Uterus (tissue), 4 donors: ENCODE data around the gene PAWR. TPM values are rescaled to one million over a fixed set of nuclear protein-coding genes. Genes with fewer than 3 reads are reported as not detected.

Experiments
- DNase-seq, 2 donors: peaks; one replicate each; pipeline ENCODE4 v3.0.0-alpha.2; 2019 to 2020
- H3K27ac ChIP-seq, 2 donors: fragments of 200-600 bp; sonication (generic); 1 replicate in 1 of 2; 2 replicates in 1 of 2; pipeline ENCODE4 v1.5.1; 2016 to 2018
- H3K27me3 ChIP-seq, 2 donors: fragments of 200-600 bp; sonication (generic); one replicate each; pipeline ENCODE4 v1.5.1; 2018 to 2019; ENCODE audit warnings: control low read depth in 1 of 2
- H3K36me3 ChIP-seq, 2 donors: fragments of 200-600 bp; sonication (generic); one replicate each; pipeline ENCODE4 v1.5.1; 2019; ENCODE audit warnings: control low read depth in 1 of 2
- H3K4me1 ChIP-seq, 2 donors: fragments of 200-600 bp; sonication (generic); one replicate each; pipeline ENCODE4 v1.5.1; 2018 to 2019; ENCODE audit warnings: control low read depth in 1 of 2
- H3K4me3 ChIP-seq, 2 donors: fragments of 200-600 bp; sonication (generic); 1 replicate in 1 of 2; 2 replicates in 1 of 2; pipeline ENCODE4 v1.5.1; 2018 to 2019; ENCODE audit warnings: mild to moderate bottlenecking in 1 of 2
- H3K9me3 ChIP-seq, 2 donors: fragments of 200-600 bp; sonication (generic); one replicate each; pipeline ENCODE4 v1.5.1; 2019; ENCODE audit warnings: control low read depth in 1 of 2
- CTCF ChIP-seq, 4 experiments: fragments of 200-600 bp in 2 of 4; fragments of 450-650 bp in 2 of 4; sonication (generic) in 2 of 4; IDR thresholded peaks; one replicate each; pipeline ENCODE4 v1.5.1; 2016 to 2019; ENCODE audit warnings: antibody characterized with exemption in 4 of 4, mild to moderate bottlenecking in 2 of 4, moderate library complexity in 1 of 4
- POLR2A ChIP-seq, 2 donors: fragments of 450-650 bp; IDR thresholded peaks; one replicate each; pipeline ENCODE4 v1.6.1; 2016; ENCODE audit warnings: antibody characterized with exemption in 2 of 2, mild to moderate bottlenecking in 1 of 2, moderate library complexity in 1 of 2
- intact Hi-C: fragments of 100-400 bp; cut with DNase I; formaldehyde crosslinking; loops from one replicate; pipeline ENCODE4 v1.15.1; 2023; ENCODE audit warnings: low total_unique reads
- total RNA-seq, 4 donors: library from RNA; depleted of rRNA in 3 of 4; stranded (reverse); fragments of >200 nt in 3 of 4; gene quantifications; one replicate each; pipeline versions ENCODE4 v1.1.0 to v1.2.4, GENCODE V29; 2014 to 2023
- donor health status: DM: yes; HTN: yes; CAD: no.

The PAWR gene
- total RNA-seq, 4 donors from 2014 or later = 54.1 to 144 (median 73.1) TPM

DNA sequence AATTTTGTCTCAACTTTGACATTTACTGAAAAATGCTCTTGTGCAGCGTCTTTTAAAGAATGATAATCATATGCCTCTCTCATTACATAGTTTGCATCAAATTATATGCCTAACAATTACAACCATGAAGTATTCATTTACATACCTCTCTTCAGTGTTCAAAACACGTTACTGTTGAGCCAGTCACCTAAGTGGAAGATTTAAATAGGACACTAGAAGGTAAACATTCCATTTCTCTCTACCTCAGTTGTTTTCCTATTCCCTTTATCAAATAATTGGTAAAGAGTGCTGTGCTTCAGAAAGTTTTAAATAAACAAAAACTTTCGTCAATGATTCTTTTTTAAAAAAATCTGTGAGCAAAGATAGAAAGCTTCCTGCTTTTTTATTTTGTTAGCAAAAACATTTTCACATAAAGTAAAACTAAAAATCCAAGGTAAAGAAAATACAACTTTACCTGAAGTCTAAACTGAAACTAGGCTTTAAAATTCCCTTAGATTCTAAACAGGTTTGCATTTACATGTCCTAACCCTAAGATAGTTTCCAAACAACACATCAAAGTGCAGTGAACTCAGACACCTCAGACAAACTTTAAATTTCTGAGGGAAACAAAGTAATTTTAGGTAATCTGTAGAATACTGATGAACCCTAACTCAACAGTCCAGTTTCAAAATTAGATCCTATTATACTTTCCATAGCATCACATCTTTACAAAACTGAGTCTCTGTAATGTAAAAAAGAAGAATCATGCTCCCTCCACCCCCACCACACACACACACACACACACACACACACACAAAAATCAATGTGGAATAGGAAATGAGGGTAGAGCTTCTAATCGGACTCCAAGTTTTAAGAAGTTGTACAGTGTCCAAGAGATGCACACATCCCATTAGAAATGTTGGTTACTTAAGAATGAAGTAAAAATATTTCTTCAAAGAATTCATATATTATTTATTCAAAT is 46.2 kb downstream of the PAWR start:
- intact Hi-C loops = no loop called here
- H3K36me3 ChIP-seq = no peaks in the 10 kb centered on the region
- H3K9me3 ChIP-seq = no peaks in the 10 kb centered on the region
- H3K27ac ChIP-seq = no peak overlapping the region
- H3K4me3 ChIP-seq = no peak overlapping the region
- DNase-seq = no peak
- H3K27me3 ChIP-seq = no peaks in the 10 kb centered on the region
- TF ChIP-seq CTCF (IDR thresholded peaks at IDR 0.05) = no peak
- H3K4me1 ChIP-seq = peaks cover 0 to 6% of the 10 kb centered on the region in 2 donors

- Histone ChIP-seq H3K36me3 (no peaks in the 10 kb centered on the region), H3K4me3 (no peak overlapping the region), H3K4me1 (peaks cover 0 to 6% of the 10 kb centered on the region in 2 donors), H3K27ac (no peak overlapping the region), H3K9me3 (no peaks in the 10 kb centered on the region), H3K27me3 (no peaks in the 10 kb centered on the region)
- TF ChIP-seq CTCF (IDR thresholded peaks at IDR 0.05) (no peak), POLR2A (IDR thresholded peaks at IDR 0.05) (no peak)
- DNase-seq = no peak
- intact Hi-C loops = no loop called here
These were observed 46.9 kb downstream of the PAWR start for GRCh38 chr12:79643821-79644220.

DNA sequence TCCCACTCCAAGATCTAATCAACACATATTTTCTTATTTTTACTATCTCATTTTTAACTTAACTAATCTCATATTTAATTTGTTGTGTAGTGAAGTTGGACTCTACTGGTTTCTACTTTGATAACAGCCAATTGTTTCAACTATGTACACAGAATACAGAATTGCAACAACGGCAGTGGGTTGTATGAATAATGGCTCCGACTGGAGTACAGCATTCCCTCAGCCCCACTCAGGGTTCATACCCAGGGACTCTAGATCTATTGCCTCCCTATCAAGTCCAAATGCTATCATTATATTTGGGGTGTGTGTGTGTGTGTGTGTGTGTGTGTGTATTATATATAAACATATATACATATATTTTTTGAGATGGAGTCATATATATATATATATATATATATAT is 52.3 kb downstream of the PAWR start:
- Histone ChIP-seq H3K36me3 (no peaks in the 10 kb centered on the region), H3K27me3 (no peaks in the 10 kb centered on the region), H3K4me3 (no peak overlapping the region), H3K4me1 (no peaks in the 10 kb centered on the region), H3K9me3 (no peaks in the 10 kb centered on the region), H3K27ac (no peak overlapping the region)
- intact Hi-C loops = no loop called here
- no peak for TF ChIP-seq CTCF (IDR thresholded peaks at IDR 0.05)
- no peak for TF ChIP-seq POLR2A (IDR thresholded peaks at IDR 0.05)
- no peak for DNase-seq

GRCh38 chr12:79637093-79637492 is 53.7 kb downstream of the PAWR start:
- intact Hi-C loops = no loop called here
- DNase-seq = no peak
- H3K4me3 ChIP-seq = no peak overlapping the region
- no peaks in the 10 kb centered on the region for H3K9me3 ChIP-seq
- H3K27ac ChIP-seq = no peak overlapping the region
- no peaks in the 10 kb centered on the region for H3K4me1 ChIP-seq
- no peaks in the 10 kb centered on the region for H3K36me3 ChIP-seq
- no peaks in the 10 kb centered on the region for H3K27me3 ChIP-seq
- TF ChIP-seq POLR2A (IDR thresholded peaks at IDR 0.05) (no peak), CTCF (IDR thresholded peaks at IDR 0.05) (no peak)

- no peak overlapping the region for H3K4me3 ChIP-seq
- no peak for DNase-seq
- no peaks in the 10 kb centered on the region for H3K4me1 ChIP-seq
- intact Hi-C loops = no loop called here
- no peaks in the 10 kb centered on the region for H3K36me3 ChIP-seq
- no peaks in the 10 kb centered on the region for H3K27me3 ChIP-seq
- H3K9me3 ChIP-seq = no peaks in the 10 kb centered on the region
- H3K27ac ChIP-seq = no peak overlapping the region
- no peak for TF ChIP-seq POLR2A (IDR thresholded peaks at IDR 0.05)
- no peak for TF ChIP-seq CTCF (IDR thresholded peaks at IDR 0.05)
These were observed 55.1 kb downstream of the PAWR start for GRCh38 chr12:79635676-79636075.
